C4-2B (cell line): Measurements from ENCODE around the gene PASD1.

ENCODE experiments used
- ZFX ChIP-seq: fragments of 450-650 bp; IDR thresholded peaks from 2 replicates; pipeline ENCODE4 v1.6.1; 2017
- TF ChIP-seq, protein P1 (sequence below): fragments of 450-650 bp; conservative IDR thresholded peaks from 2 replicates; pipeline ENCODE4 v1.5.1; 2017; ENCODE audit warnings: mild to moderate bottlenecking

DNA sequence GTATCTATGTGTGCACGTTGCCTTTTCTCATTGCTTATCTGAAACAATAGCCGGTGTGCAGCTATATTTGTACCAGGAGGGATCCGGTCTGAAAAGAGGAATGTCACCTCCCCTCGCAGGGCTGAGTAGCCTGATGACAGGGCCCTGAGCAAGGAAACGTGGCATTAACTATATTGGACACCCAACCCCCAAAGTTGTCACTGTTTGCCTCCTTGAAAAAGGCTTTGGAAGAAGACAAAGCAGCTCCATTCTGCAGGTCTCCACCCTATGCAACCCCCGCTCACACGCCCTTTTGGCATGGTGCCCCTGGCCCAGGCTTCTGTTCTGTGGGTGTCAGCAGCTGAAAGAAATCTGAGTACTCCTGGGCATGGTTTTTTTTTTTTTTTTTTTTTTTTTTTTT lies 140.0 kb downstream of the PASD1 start:
- TF ChIP-seq, protein P1, sequence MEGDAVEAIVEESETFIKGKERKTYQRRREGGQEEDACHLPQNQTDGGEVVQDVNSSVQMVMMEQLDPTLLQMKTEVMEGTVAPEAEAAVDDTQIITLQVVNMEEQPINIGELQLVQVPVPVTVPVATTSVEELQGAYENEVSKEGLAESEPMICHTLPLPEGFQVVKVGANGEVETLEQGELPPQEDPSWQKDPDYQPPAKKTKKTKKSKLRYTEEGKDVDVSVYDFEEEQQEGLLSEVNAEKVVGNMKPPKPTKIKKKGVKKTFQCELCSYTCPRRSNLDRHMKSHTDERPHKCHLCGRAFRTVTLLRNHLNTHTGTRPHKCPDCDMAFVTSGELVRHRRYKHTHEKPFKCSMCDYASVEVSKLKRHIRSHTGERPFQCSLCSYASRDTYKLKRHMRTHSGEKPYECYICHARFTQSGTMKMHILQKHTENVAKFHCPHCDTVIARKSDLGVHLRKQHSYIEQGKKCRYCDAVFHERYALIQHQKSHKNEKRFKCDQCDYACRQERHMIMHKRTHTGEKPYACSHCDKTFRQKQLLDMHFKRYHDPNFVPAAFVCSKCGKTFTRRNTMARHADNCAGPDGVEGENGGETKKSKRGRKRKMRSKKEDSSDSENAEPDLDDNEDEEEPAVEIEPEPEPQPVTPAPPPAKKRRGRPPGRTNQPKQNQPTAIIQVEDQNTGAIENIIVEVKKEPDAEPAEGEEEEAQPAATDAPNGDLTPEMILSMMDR = no peak
- TF ChIP-seq ZFX = no peak
